Measurements from ENCODE around the gene ZW10. TPM values are rescaled to one million over a fixed set of nuclear protein-coding genes. Genes with fewer than 3 reads are reported as not detected.

The ZW10 gene
- total RNA-seq, 4 donors from 2014 or later: 11.3 to 14.5 (median 12.8) TPM

GRCh38 chr11:113697111-113697510, 76.4 kb downstream of the ZW10 start:
- WGBS, 2 donors: 97 to 98% methylated on average over 5 of the region's 5 CpGs
- DNase-seq: no peak
- no peak for TF ChIP-seq POLR2A (IDR thresholded peaks at IDR 0.05)
- TF ChIP-seq CTCF (IDR thresholded peaks at IDR 0.05): no peak

GRCh38 chr11:113695207-113695606, 78.3 kb downstream of the ZW10 start:
- no peaks in the 10 kb centered on the region for H3K36me3 ChIP-seq
- WGBS, 2 donors: 77 to 98% methylated on average over 3 to 4 of the region's 4 CpGs

More at GRCh38 chr11:113697111-113697510, 76.4 kb downstream of the ZW10 start:
- intact Hi-C loops (cut with DNase I): no loop called here
- no peak overlapping the region for H3K4me3 ChIP-seq (replicated peaks in 1 of 3)
- no peak overlapping the region for H3K27ac ChIP-seq
- no peaks in the 10 kb centered on the region for H3K27me3 ChIP-seq
- H3K4me1 ChIP-seq: no peaks in the 10 kb centered on the region
- no peaks in the 10 kb centered on the region for H3K9me3 ChIP-seq
- H3K36me3 ChIP-seq: no peaks in the 10 kb centered on the region

GRCh38 chr11:113694390-113694789, 79.1 kb downstream of the ZW10 start:
- TF ChIP-seq CTCF (IDR thresholded peaks at IDR 0.05): no peak
- TF ChIP-seq POLR2A (IDR thresholded peaks at IDR 0.05): no peak
- WGBS, 2 donors: 93 to 97% methylated on average over 12 of the region's 12 CpGs
- DNase-seq: no peak
- intact Hi-C loops (cut with DNase I): no loop called here
- no peak overlapping the region for H3K4me3 ChIP-seq (replicated peaks in 1 of 3)
- H3K36me3 ChIP-seq: no peaks in the 10 kb centered on the region
- no peak overlapping the region for H3K27ac ChIP-seq
- no peaks in the 10 kb centered on the region for H3K27me3 ChIP-seq
- H3K4me1 ChIP-seq: no peaks in the 10 kb centered on the region
- no peaks in the 10 kb centered on the region for H3K9me3 ChIP-seq

More at GRCh38 chr11:113695207-113695606, 78.3 kb downstream of the ZW10 start:
- no peak overlapping the region for H3K4me3 ChIP-seq (replicated peaks in 1 of 3)
- H3K27ac ChIP-seq: no peak overlapping the region
- H3K27me3 ChIP-seq: no peaks in the 10 kb centered on the region
- H3K9me3 ChIP-seq: no peaks in the 10 kb centered on the region
- H3K4me1 ChIP-seq: no peaks in the 10 kb centered on the region
- no peak for DNase-seq
- TF ChIP-seq CTCF (IDR thresholded peaks at IDR 0.05) (no peak), POLR2A (IDR thresholded peaks at IDR 0.05) (no peak)
- intact Hi-C loops (cut with DNase I): no loop called here

- no peak overlapping the region for H3K27ac ChIP-seq
- DNase-seq: no peak
- 89 to 91% methylated on average over 12 to 13 of the region's 13 CpGs for WGBS, 2 donors
- H3K9me3 ChIP-seq: no peaks in the 10 kb centered on the region
- intact Hi-C loops (cut with DNase I): no loop called here
- no peaks in the 10 kb centered on the region for H3K4me1 ChIP-seq
- H3K36me3 ChIP-seq: no peaks in the 10 kb centered on the region
- TF ChIP-seq CTCF (IDR thresholded peaks at IDR 0.05): no peak
- TF ChIP-seq POLR2A (IDR thresholded peaks at IDR 0.05): no peak
- no peaks in the 10 kb centered on the region for H3K27me3 ChIP-seq
- H3K4me3 ChIP-seq (replicated peaks in 1 of 3): no peak overlapping the region
Observed at GRCh38 chr11:113693030-113693429, 80.5 kb downstream of the ZW10 start.

GRCh38 chr11:113690619-113691569, 82.6 kb downstream of the ZW10 start:
- H3K9me3 ChIP-seq: no peaks in the 10 kb centered on the region
- H3K4me1 ChIP-seq: no peaks in the 10 kb centered on the region
- no peak for DNase-seq
- no peaks in the 10 kb centered on the region for H3K36me3 ChIP-seq
- intact Hi-C loops (cut with DNase I): no loop called here
- WGBS, 2 donors: 80 to 84% methylated on average over 12 to 15 of the region's 15 CpGs
- H3K4me3 ChIP-seq (replicated peaks in 1 of 3): no peak overlapping the region
- TF ChIP-seq CTCF (IDR thresholded peaks at IDR 0.05) (peak in 2 of 6 experiments; percentile 13 to 22), POLR2A (IDR thresholded peaks at IDR 0.05) (no peak)
- H3K27ac ChIP-seq: no peak overlapping the region
- no peaks in the 10 kb centered on the region for H3K27me3 ChIP-seq
